SU-DHL-6 (cell line): ENCODE results near the gene FKBP8.

ENCODE experiments used
- H2AFZ ChIP-seq: fragments of 200-600 bp; sonication (generic); 2 replicates; pipeline ENCODE4 v1.6.1; 2014; ENCODE audit warnings: low read depth, mild to moderate bottlenecking, moderate library complexity, mixed read lengths, antibody characterized with exemption, low read length; ENCODE audit not compliant: severe bottlenecking
- H3F3A ChIP-seq: fragments of 200-600 bp; shearing (Covaris generic); 2 replicates; pipeline ENCODE4 v1.6.0; 2016; ENCODE audit warnings: antibody characterized with exemption, mild to moderate bottlenecking; ENCODE audit not compliant: insufficient read depth
- H3K27ac ChIP-seq: fragments of 200-600 bp; sonication (generic); 2 replicates; pipeline ENCODE4 v1.5.1; 2016; ENCODE audit warnings: low read depth, mild to moderate bottlenecking, low read length, moderate library complexity, mixed read lengths
- H3K27me3 ChIP-seq: fragments of 200-600 bp; sonication (generic), shearing (Covaris generic); 2 replicates; pipeline ENCODE4 v1.6.0; 2014; ENCODE audit warnings: mild to moderate bottlenecking, low read length
- H3K36me3 ChIP-seq: fragments of 200-600 bp; sonication (generic); 2 replicates; pipeline ENCODE4 v1.6.1; 2014; ENCODE audit warnings: mild to moderate bottlenecking, low read length, mixed read lengths
- H3K4me2 ChIP-seq: fragments of 300-600, 200-600 bp; shearing (Covaris generic), sonication (generic); 2 replicates; pipeline ENCODE4 v1.6.0; 2014; ENCODE audit warnings: low read length, low read depth, mild to moderate bottlenecking; ENCODE audit not compliant: poor library complexity, severe bottlenecking
- H3K4me3 ChIP-seq: fragments of 200-600 bp; sonication (generic); 2 replicates; pipeline ENCODE4 v1.5.1; 2014; ENCODE audit warnings: antibody characterized with exemption, low read length, mild to moderate bottlenecking, mixed read lengths; ENCODE audit not compliant: insufficient read depth, poor library complexity, severe bottlenecking
- H3K79me2 ChIP-seq: fragments of 200-600 bp; sonication (generic); 2 replicates; pipeline ENCODE4 v1.6.1; 2014; ENCODE audit warnings: mild to moderate bottlenecking, low read length, moderate library complexity; ENCODE audit not compliant: insufficient read depth
- H3K9ac ChIP-seq: fragments of 200-600 bp; sonication (generic); 2 replicates; pipeline ENCODE4 v1.7.0; 2014; ENCODE audit warnings: mild to moderate bottlenecking, low read length
- H3K9me2 ChIP-seq: fragments of 200-600 bp; sonication (generic); replicated peaks from 2 replicates; pipeline ENCODE4 v1.6.1; 2014; ENCODE audit warnings: low read length; ENCODE audit not compliant: insufficient read depth
- H3K9me3 ChIP-seq: fragments of 200-600 bp; sonication (generic); 2 replicates; pipeline ENCODE4 v1.6.1; 2014; ENCODE audit warnings: low read length, mixed read lengths; ENCODE audit not compliant: insufficient read depth
- H4K20me1 ChIP-seq: fragments of 200-600 bp; sonication (generic); 2 replicates; pipeline ENCODE4 v1.6.1; 2014; ENCODE audit warnings: low read depth, mild to moderate bottlenecking, antibody characterized with exemption, low read length, moderate library complexity, mixed read lengths
- EZH2phosphoT487 ChIP-seq: fragments of 200-600 bp; sonication (generic), shearing (Covaris generic); conservative IDR thresholded peaks from 2 replicates; pipeline ENCODE4 v1.6.1; 2018; ENCODE audit warnings: mild to moderate bottlenecking, antibody characterized with exemption, low read length, moderate library complexity, mixed read lengths
- TF ChIP-seq, protein P1 (sequence below): fragments of 200-600 bp; sonication (generic); IDR thresholded peaks from one replicate; pipeline ENCODE4 v1.5.1; 2017; ENCODE audit warnings: antibody characterized with exemption, mild to moderate bottlenecking, low read length, moderate library complexity; ENCODE audit not compliant: insufficient read depth, poor library complexity, severe bottlenecking

Gene FKBP8

DNA sequence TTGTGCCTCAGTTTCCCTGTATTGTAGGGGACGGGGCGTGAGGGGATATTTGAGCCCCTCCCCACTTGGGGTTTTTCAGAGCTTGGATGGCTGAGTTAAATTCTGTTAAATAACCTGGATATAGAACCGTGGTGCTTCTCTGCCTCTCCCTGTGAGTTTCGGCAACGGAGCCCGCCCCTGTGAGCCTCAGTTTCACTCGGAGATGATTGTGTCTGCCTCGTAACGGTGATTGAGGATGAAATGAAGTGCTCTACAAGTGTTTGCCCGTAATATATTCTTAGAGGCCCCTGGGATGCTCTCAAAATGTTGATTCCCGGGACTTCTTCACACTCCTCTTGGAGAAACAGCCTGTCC lies 14.8 kb upstream of the FKBP8 start:
- Histone ChIP-seq H3K9me2 (no peaks in the 10 kb centered on the region), H3K4me2 (peak overlapping the region; percentile 93), H4K20me1 (no peaks in the 10 kb centered on the region), H3K9me3 (no peaks in the 10 kb centered on the region), H3K4me3 (peak overlapping the region; percentile 94), H3K79me2 (peaks cover 23% of the 10 kb centered on the region), H3K27ac (peak overlapping the region; percentile 74), H3F3A (peaks cover 9% of the 10 kb centered on the region), H3K9ac (peak overlapping the region; percentile 97), H3K36me3 (no peaks in the 10 kb centered on the region), H2AFZ (no peak overlapping the region), H3K27me3 (no peaks in the 10 kb centered on the region)
- TF ChIP-seq EZH2phosphoT487 = no peak
- TF ChIP-seq, protein P1, sequence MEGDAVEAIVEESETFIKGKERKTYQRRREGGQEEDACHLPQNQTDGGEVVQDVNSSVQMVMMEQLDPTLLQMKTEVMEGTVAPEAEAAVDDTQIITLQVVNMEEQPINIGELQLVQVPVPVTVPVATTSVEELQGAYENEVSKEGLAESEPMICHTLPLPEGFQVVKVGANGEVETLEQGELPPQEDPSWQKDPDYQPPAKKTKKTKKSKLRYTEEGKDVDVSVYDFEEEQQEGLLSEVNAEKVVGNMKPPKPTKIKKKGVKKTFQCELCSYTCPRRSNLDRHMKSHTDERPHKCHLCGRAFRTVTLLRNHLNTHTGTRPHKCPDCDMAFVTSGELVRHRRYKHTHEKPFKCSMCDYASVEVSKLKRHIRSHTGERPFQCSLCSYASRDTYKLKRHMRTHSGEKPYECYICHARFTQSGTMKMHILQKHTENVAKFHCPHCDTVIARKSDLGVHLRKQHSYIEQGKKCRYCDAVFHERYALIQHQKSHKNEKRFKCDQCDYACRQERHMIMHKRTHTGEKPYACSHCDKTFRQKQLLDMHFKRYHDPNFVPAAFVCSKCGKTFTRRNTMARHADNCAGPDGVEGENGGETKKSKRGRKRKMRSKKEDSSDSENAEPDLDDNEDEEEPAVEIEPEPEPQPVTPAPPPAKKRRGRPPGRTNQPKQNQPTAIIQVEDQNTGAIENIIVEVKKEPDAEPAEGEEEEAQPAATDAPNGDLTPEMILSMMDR = no peak

DNA sequence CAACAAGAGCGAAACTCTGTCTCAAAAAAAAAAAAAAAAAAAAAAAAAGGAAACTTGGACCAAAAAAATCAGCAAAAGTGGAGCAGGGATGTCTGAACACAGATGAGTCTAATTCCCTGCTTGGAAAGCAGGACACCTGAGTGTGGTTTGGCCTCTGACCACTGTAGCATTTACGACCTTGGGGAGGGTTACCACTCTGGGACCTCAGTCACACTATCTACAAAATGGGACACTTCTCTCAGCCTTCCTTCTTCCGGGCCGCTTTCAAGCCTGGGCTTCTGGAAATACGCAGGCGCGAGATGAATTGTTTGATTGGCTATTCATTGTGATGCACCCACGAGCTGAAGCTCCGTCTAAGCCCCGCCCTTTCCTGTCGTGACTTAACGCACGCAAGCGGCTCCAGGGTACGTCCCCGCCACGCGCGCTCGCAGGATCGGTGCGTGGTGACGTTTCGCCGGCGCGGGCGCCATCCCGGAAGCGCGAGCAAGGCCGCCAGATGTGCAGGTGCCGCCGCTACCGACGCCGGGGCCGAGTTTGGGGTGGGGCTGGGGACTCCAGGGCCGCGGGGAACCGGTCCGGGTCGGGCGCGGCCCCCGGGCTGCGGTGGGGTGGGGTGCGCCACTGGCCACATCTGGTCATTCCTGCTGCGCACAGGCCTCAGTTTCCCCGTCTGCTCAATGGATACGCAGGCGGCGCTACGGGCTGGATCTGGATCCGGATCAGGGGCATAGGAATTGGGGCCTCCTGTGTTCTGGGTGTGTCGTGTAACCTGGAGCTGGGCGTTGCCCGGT lies 14.2 kb upstream of the FKBP8 start, which contains the start of gene KXD1:
Gene KXD1, plus strand, starts transcription at position 460 of the 791 bp plus-strand sequence. CDS start 4,187 bp downstream, outside the sequence.
- Histone ChIP-seq H3K9ac (peak within 1 kb of the TSS; percentile 97), H3K27me3 (no peaks in the 10 kb centered on the region), H3K9me3 (no peaks in the 10 kb centered on the region), H3K4me3 (peak within 1 kb of the TSS; percentile 94), H3K79me2 (peaks cover 23% of the 10 kb centered on the region), H4K20me1 (no peaks in the 10 kb centered on the region), H2AFZ (no peak within 1 kb of the TSS), H3F3A (peaks cover 9% of the 10 kb centered on the region), H3K36me3 (no peaks in the 10 kb centered on the region), H3K27ac (peak within 1 kb of the TSS; percentile 74), H3K4me2 (peak within 1 kb of the TSS; percentile 93), H3K9me2 (no peaks in the 10 kb centered on the region)
- TF ChIP-seq, protein P1 = no peak
- TF ChIP-seq EZH2phosphoT487 = no peak

DNA sequence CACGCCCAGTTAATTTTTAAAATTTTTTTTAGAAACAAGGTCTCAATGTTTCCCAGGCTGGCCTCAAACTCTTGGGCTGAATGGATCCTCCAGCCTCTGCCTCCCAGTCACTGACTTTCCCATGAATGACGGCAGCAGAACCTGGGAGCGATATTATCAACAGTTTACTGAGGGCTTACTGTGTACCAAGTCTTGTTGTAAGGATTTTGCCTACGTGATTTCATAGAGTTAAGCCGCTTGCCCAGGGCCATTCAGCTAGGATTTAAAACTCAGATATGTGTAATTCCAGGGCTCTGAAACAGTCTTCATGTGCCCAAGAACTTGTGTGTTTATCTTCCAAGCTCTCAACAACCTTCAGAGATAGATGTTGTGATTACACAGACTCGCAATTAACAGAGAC lies 8.3 kb upstream of the FKBP8 start:
- no peaks in the 10 kb centered on the region for H4K20me1 ChIP-seq
- no peaks in the 10 kb centered on the region for H3K27me3 ChIP-seq
- no peak overlapping the region for H3K9ac ChIP-seq
- no peaks in the 10 kb centered on the region for H3K9me3 ChIP-seq
- no peak overlapping the region for H3K4me2 ChIP-seq
- H3K4me3 ChIP-seq = no peak overlapping the region
- H3K9me2 ChIP-seq = no peaks in the 10 kb centered on the region
- no peak overlapping the region for H3K27ac ChIP-seq
- no peaks in the 10 kb centered on the region for H3F3A ChIP-seq
- H3K79me2 ChIP-seq = no peaks in the 10 kb centered on the region
- no peaks in the 10 kb centered on the region for H3K36me3 ChIP-seq
- TF ChIP-seq, protein P1 = no peak
- no peak for TF ChIP-seq EZH2phosphoT487
- no peak overlapping the region for H2AFZ ChIP-seq
